HepG2 (cell line): Measurements from ENCODE around the gene MGAT1. TPM values are rescaled to one million over a fixed set of nuclear protein-coding genes. Genes with fewer than 3 reads are reported as not detected.

Source experiments
- ATAC-seq: fragments of 200-7000 bp; cut with Tn5 transposase; 3 replicates; pipeline ENCODE4 v1.9.1; 2020; ENCODE audit warnings: mild to moderate bottlenecking, moderate library complexity
- BruUV-seq: library from RNA; stranded (reverse); fragments of 400-500 nt; replicated peaks from 2 replicates; lab custom pipeline; 2021; lab: Mats Ljungman, UMichigan
- CTCF ChIA-PET: fragments of 300-600 bp; formaldehyde crosslinking; extraction: SDS; loops from one replicate; lab custom pipeline; 2021; ENCODE audit warnings: low total read pairs, inconsistent platforms, low intra/inter-chr PET ratio; lab: Yijun Ruan, JAX
- POLR2A ChIA-PET: fragments of 350-600 bp; sonication (Branson Sonifier 250); formaldehyde crosslinking; loops from one replicate; lab custom pipeline; 2020; ENCODE audit warnings: antibody characterized with exemption, inconsistent platforms; lab: Yijun Ruan, JAX
- DNase-seq: peaks from one replicate; pipeline ENCODE4 v3.0.0-alpha.2; 2015; ENCODE audit warnings: low spot score
- FAIRE-seq: peaks from 3 replicates; lab custom pipeline; 2011; peaks lifted over from hg19 to GRCh38; lab: Jason Lieb, UNC
- H2AFZ ChIP-seq: one replicate; pipeline ENCODE4 v1.6.1; 2011; ENCODE audit warnings: low read length, inconsistent platforms
- H3K27ac ChIP-seq: fragments of 300-600 bp; 3 replicates; pipeline ENCODE4 v1.8.0; 2011; ENCODE audit warnings: mixed run types, mild to moderate bottlenecking, mixed read lengths, low read length, inconsistent platforms; ENCODE audit not compliant: insufficient read depth; ENCODE audit errors: extremely low read length
- H3K27me3 ChIP-seq, 2 experiments: fragments of 200-600 bp in 1 of 2; 2 replicates in 1 of 2; 3 replicates in 1 of 2; pipeline versions ENCODE4 v1.6.0 to v1.8.0; 2011; ENCODE audit warnings: low read length in 2 of 2, mild to moderate bottlenecking in 2 of 2, moderate library complexity in 2 of 2, inconsistent platforms in 1 of 2; ENCODE audit not compliant: insufficient read depth in 2 of 2, control insufficient read depth in 1 of 2
- H3K36me3 ChIP-seq, 2 experiments: fragments of 200-600 bp in 1 of 2; replicated peaks in 1 of 2; 2 replicates in 1 of 2; 3 replicates in 1 of 2; pipeline versions ENCODE4 v1.5.1 to v1.8.0; 2011; ENCODE audit warnings: low read length in 2 of 2, inconsistent platforms in 1 of 2; ENCODE audit not compliant: insufficient read depth in 2 of 2, control insufficient read depth in 1 of 2
- H3K4me1 ChIP-seq: 2 replicates; pipeline ENCODE4 v1.5.1; 2012; ENCODE audit warnings: low read length, inconsistent platforms; ENCODE audit not compliant: insufficient read depth
- H3K4me2 ChIP-seq: 2 replicates; pipeline ENCODE4 v1.6.0; 2011; ENCODE audit warnings: low read depth, low read length, inconsistent platforms
- H3K4me3 ChIP-seq, 3 experiments: fragments of 200-600 bp in 1 of 3; sonication (generic), shearing (Covaris generic) in 1 of 3; replicated peaks in 1 of 3; 2 replicates each; pipeline ENCODE4 v1.5.1; 2011 to 2016; ENCODE audit warnings: low read length in 3 of 3, inconsistent platforms in 2 of 3, low read depth in 2 of 3, mild to moderate bottlenecking in 2 of 3, control low read depth in 1 of 3, mixed read lengths in 1 of 3; ENCODE audit not compliant: insufficient read depth in 1 of 3
- H3K79me2 ChIP-seq: one replicate; pipeline ENCODE4 v1.6.1; 2011; ENCODE audit warnings: low read length, inconsistent platforms; ENCODE audit not compliant: insufficient read depth
- H3K9ac ChIP-seq: 2 replicates; pipeline ENCODE4 v1.6.0; 2011; ENCODE audit warnings: mild to moderate bottlenecking, low read depth, low read length, inconsistent platforms; ENCODE audit not compliant: insufficient read depth
- H3K9me3 ChIP-seq: 2 replicates; pipeline ENCODE4 v1.5.1; 2012; ENCODE audit warnings: mild to moderate bottlenecking, low read length
- H4K20me1 ChIP-seq: 2 replicates; pipeline ENCODE4 v1.6.0; 2011; ENCODE audit warnings: inconsistent platforms, mild to moderate bottlenecking, low read length, moderate library complexity; ENCODE audit not compliant: insufficient read depth
- ADNP ChIP-seq: sonication (generic); formaldehyde crosslinking; IDR thresholded peaks from 2 replicates; pipeline ENCODE4 v1.4.0; 2020; ENCODE audit warnings: missing genetic modification reagents
- GTF3A ChIP-seq: sonication (generic); formaldehyde crosslinking; conservative IDR thresholded peaks from 2 replicates; pipeline ENCODE4 v1.4.0; 2020; ENCODE audit warnings: mild to moderate bottlenecking, missing genetic modification reagents
- HMG20A ChIP-seq: IDR thresholded peaks from 2 replicates; pipeline ENCODE4 v1.6.1; 2016; ENCODE audit warnings: borderline replicate concordance
- NFKB2 ChIP-seq: sonication (generic); formaldehyde crosslinking; IDR thresholded peaks from 2 replicates; pipeline ENCODE4 v1.4.0; 2020; ENCODE audit warnings: missing genetic modification reagents, borderline replicate concordance
- TARDBP ChIP-seq: sonication (generic); formaldehyde crosslinking; IDR thresholded peaks from 2 replicates; pipeline ENCODE4 v1.8.0; 2022; ENCODE audit warnings: mild to moderate bottlenecking, missing genetic modification reagents
- U2AF1 ChIP-seq: fragments of 200-400 bp; formaldehyde crosslinking; optimal IDR thresholded peaks from 2 replicates; pipeline ENCODE3; 2017; ENCODE audit warnings: mild to moderate bottlenecking, low read depth, low read length
- ZNF674 ChIP-seq: sonication (generic); formaldehyde crosslinking; IDR thresholded peaks from 2 replicates; pipeline ENCODE4 v1.5.0; 2020; ENCODE audit warnings: low read depth, mild to moderate bottlenecking, missing genetic modification reagents
- ZNF776 ChIP-seq: sonication (generic); formaldehyde crosslinking; IDR thresholded peaks from 2 replicates; pipeline ENCODE4 v1.4.0; 2020; ENCODE audit warnings: mild to moderate bottlenecking, missing genetic modification reagents
- WGBS: methylation state at CpG from one replicate; pipeline ENCODE4 v1.1.6; 2017; ENCODE audit warnings: low lambda C conversion rate; 5-methylcytosine and 5-hydroxymethylcytosine counted together
- in situ Hi-C: cut with HindIII; loops from 2 replicates; pipeline ENCODE4 v1.10.0; 2017; ENCODE audit warnings: low pct_unique_long_range_greater_than_20kb; ENCODE audit not compliant: extremely low pct_ligation_motif_present
- intact Hi-C: fragments of 100-400 bp; cut with micrococcal nuclease; formaldehyde crosslinking; loops from one replicate; pipeline ENCODE4 v1.10.0; 2022; ENCODE audit not compliant: unreplicated experiment
- polyA plus RNA-seq, 8 experiments: library from polyadenylated mRNA; depleted of rRNA in 3 of 8; stranded (reverse) in 7 of 8; unstranded in 1 of 8; fragments of >200 nt; fragmentation: Illumina TruSeq in 4 of 8; extraction: Trizol in 4 of 8; gene quantifications; 2 replicates each; pipeline versions ENCODE4 v1.2.1 to v1.2.3, GENCODE V29; 2011 to 2016; ENCODE audit warnings: low read depth in 4 of 8, missing spikeins in 1 of 8, mixed read lengths in 1 of 8; ENCODE audit not compliant: insufficient read depth in 1 of 8
- total RNA-seq, 5 experiments: library from RNA; depleted of rRNA; stranded (reverse); fragments of >200 nt; fragmentation: Illumina TruSeq; extraction: Trizol; gene quantifications; 2 replicates each; pipeline ENCODE4 v1.2.3, GENCODE V29; 2016; ENCODE audit warnings: low read depth in 1 of 5
- TF ChIP-seq, protein P1 (sequence below): sonication (generic); formaldehyde crosslinking; IDR thresholded peaks from 2 replicates; pipeline ENCODE4 v1.5.1; 2020; ENCODE audit warnings: missing genetic modification reagents, mild to moderate bottlenecking, borderline replicate concordance
- TF ChIP-seq, protein P2 (sequence below): sonication (generic); formaldehyde crosslinking; IDR thresholded peaks from 2 replicates; pipeline ENCODE4 v1.5.1; 2020; ENCODE audit warnings: mild to moderate bottlenecking, missing genetic modification reagents, moderate library complexity

MGAT1 gene
- total and polyA plus RNA-seq, 2 of the 13 experiments (the other 11 are each of a cell fraction or from before 2014, with no cell fraction given) = 50.1 to 55.3 TPM

DNA sequence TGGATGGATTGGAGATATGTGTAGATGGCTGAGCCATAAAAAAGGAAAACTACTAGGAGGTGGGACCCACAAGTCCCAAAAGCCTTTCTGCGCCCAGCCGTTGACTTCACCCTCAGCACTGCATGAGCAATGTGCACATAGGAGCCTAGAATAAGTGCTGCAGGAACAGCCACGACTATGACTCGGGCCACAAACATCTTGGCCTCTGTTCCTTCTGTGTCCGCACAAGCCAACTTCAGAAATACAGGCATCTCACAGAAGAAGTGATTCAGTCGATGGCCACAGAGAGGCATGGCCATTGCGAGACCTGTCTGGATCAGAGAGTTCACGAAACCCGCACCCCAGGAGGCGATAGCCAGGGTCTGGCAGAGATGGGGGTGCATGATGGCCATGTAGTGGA, 63.3 kb downstream of the MGAT1 start:
- Histone ChIP-seq H3K27ac (no peak overlapping the region), H3K36me3 (no peaks in the 10 kb centered on the region), H3K9ac (no peak overlapping the region), H3K4me3 (no peak overlapping the region), H2AFZ (no peak overlapping the region), H3K4me1 (no peaks in the 10 kb centered on the region), H3K9me3 (no peaks in the 10 kb centered on the region), H3K4me2 (no peak overlapping the region), H3K79me2 (no peaks in the 10 kb centered on the region), H4K20me1 (no peaks in the 10 kb centered on the region), H3K27me3 (peaks cover 0 to 29% of the 10 kb centered on the region in 2 experiments; a peak in 3 of 5 replicates)
- TF ChIP-seq GTF3A (CRISPR knock-in tag) (no peak), NFKB2 (CRISPR knock-in tag) (no peak), U2AF1 (no peak), TARDBP (CRISPR knock-in tag) (no peak), ADNP (CRISPR knock-in tag) (no peak), ZNF776 (CRISPR knock-in tag) (no peak), HMG20A (CRISPR knock-in tag) (no peak), ZNF674 (CRISPR knock-in tag) (no peak)
- TF ChIP-seq, protein P1, sequence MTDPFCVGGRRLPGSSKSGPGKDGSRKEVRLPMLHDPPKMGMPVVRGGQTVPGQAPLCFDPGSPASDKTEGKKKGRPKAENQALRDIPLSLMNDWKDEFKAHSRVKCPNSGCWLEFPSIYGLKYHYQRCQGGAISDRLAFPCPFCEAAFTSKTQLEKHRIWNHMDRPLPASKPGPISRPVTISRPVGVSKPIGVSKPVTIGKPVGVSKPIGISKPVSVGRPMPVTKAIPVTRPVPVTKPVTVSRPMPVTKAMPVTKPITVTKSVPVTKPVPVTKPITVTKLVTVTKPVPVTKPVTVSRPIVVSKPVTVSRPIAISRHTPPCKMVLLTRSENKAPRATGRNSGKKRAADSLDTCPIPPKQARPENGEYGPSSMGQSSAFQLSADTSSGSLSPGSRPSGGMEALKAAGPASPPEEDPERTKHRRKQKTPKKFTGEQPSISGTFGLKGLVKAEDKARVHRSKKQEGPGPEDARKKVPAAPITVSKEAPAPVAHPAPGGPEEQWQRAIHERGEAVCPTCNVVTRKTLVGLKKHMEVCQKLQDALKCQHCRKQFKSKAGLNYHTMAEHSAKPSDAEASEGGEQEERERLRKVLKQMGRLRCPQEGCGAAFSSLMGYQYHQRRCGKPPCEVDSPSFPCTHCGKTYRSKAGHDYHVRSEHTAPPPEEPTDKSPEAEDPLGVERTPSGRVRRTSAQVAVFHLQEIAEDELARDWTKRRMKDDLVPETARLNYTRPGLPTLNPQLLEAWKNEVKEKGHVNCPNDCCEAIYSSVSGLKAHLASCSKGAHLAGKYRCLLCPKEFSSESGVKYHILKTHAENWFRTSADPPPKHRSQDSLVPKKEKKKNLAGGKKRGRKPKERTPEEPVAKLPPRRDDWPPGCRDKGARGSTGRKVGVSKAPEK (CRISPR knock-in tag) = no peak
- TF ChIP-seq, protein P2, sequence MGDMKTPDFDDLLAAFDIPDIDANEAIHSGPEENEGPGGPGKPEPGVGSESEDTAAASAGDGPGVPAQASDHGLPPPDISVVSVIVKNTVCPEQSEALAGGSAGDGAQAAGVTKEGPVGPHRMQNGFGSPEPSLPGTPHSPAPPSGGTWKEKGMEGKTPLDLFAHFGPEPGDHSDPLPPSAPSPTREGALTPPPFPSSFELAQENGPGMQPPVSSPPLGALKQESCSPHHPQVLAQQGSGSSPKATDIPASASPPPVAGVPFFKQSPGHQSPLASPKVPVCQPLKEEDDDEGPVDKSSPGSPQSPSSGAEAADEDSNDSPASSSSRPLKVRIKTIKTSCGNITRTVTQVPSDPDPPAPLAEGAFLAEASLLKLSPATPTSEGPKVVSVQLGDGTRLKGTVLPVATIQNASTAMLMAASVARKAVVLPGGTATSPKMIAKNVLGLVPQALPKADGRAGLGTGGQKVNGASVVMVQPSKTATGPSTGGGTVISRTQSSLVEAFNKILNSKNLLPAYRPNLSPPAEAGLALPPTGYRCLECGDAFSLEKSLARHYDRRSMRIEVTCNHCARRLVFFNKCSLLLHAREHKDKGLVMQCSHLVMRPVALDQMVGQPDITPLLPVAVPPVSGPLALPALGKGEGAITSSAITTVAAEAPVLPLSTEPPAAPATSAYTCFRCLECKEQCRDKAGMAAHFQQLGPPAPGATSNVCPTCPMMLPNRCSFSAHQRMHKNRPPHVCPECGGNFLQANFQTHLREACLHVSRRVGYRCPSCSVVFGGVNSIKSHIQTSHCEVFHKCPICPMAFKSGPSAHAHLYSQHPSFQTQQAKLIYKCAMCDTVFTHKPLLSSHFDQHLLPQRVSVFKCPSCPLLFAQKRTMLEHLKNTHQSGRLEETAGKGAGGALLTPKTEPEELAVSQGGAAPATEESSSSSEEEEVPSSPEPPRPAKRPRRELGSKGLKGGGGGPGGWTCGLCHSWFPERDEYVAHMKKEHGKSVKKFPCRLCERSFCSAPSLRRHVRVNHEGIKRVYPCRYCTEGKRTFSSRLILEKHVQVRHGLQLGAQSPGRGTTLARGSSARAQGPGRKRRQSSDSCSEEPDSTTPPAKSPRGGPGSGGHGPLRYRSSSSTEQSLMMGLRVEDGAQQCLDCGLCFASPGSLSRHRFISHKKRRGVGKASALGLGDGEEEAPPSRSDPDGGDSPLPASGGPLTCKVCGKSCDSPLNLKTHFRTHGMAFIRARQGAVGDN (CRISPR knock-in tag) = no peak
- ChIA-PET POLR2A (no interaction called here), CTCF (no interaction called here)
- BruUV-seq = no TSS peak
- in situ Hi-C loops (no loop called here), intact Hi-C loops (no loop called here)
- FAIRE-seq = no peak
- DNase-seq = no peak
- ATAC-seq = no peak
- 17% methylated on average over 9 of the region's 10 CpGs for whole genome bisulfite sequencing
